ENCODE results near the gene RELN. TPM values are rescaled to one million over a fixed set of nuclear protein-coding genes. Genes with fewer than 3 reads are reported as not detected.
A peak's percentile ranks its signal among the peaks of the same experiment; 100 is the strongest.

RELN gene
- total RNA-seq, 1 experiment from 2014 or later: 0.02 TPM

GRCh38 chr7:103764901-103765300 is 224.6 kb downstream of the RELN start:
- no peaks in the 10 kb centered on the region for H3K4me1 ChIP-seq (ENCODE audit: insufficient read depth, low read length)
- no peak overlapping the region for H3T11ph ChIP-seq (ENCODE audit: low read length)
- no CpG with 5 or more reads among the region's 8 CpGs for WGBS (ENCODE audit: extremely low coverage, insufficient read length, low lambda C conversion rate)
- H4K8ac ChIP-seq (replicated peaks; ENCODE audit: insufficient read length, low read depth, low read length): no peak overlapping the region
- H3K9ac ChIP-seq (ENCODE audit: extremely low read depth, insufficient read length, low read length): no peak overlapping the region
- no peaks in the 10 kb centered on the region for H4K20me1 ChIP-seq (ENCODE audit: control insufficient read depth, insufficient read depth, insufficient read length)
- Mint-ChIP-seq H3K27ac (peak overlapping the region in 2 of 3 experiments; percentile 0 to 23; a peak in 2 of 7 replicates), H3K27me3 (ENCODE audit: low read depth) (peaks cover 2% of the 10 kb centered on the region; the same call in 1 of the 2 replicates), H3K4me3 (no peak overlapping the region), H3K4me1 (peaks cover 22 to 30% of the 10 kb centered on the region in 2 experiments), H3K9me3 (no peaks in the 10 kb centered on the region; a peak in 1 of 5 replicates), H3K36me3 (ENCODE audit: insufficient read depth in 1 of 3, low read depth in 3 of 3) (no peaks in the 10 kb centered on the region)
- H3K27me3 ChIP-seq (ENCODE audit: insufficient read depth, low read length): no peaks in the 10 kb centered on the region
- no peak overlapping the region for H4K91ac ChIP-seq (ENCODE audit: insufficient read length, low read depth, low read length)
- no peak overlapping the region for H2AK5ac ChIP-seq (ENCODE audit: insufficient read length, low read length)
- H3K23me2 ChIP-seq (ENCODE audit: insufficient read length, low read depth, low read length, poor library complexity, severe bottlenecking): no peaks in the 10 kb centered on the region
- no peak overlapping the region for H4K5ac ChIP-seq (ENCODE audit: insufficient read length, low read depth, low read length)
- H3K14ac ChIP-seq (ENCODE audit: insufficient read depth, low read length): no peak overlapping the region
- H3K4me2 ChIP-seq (ENCODE audit: insufficient read depth, insufficient read length, low read length): no peak overlapping the region
- H3K18ac ChIP-seq (ENCODE audit: insufficient read length, low read depth, low read length): no peak overlapping the region
- no peak for TF ChIP-seq CTCF (conservative IDR thresholded peaks at IDR 0.05)
- H2BK12ac ChIP-seq (ENCODE audit: insufficient read length, low read depth, low read length): no peak overlapping the region
- H2BK20ac ChIP-seq (ENCODE audit: low read depth, low read length, poor library complexity, severe bottlenecking): no peak overlapping the region
- no peaks in the 10 kb centered on the region for H3K79me2 ChIP-seq (ENCODE audit: insufficient read depth, low read length)
- no peak overlapping the region for H2BK120ac ChIP-seq (ENCODE audit: low read depth, low read length, poor library complexity, severe bottlenecking)
- H3K23ac ChIP-seq (ENCODE audit: insufficient read length, low read depth, low read length): no peak overlapping the region
- H3K79me1 ChIP-seq (ENCODE audit: insufficient read depth, low read depth, low read length, poor library complexity, severe bottlenecking): no peaks in the 10 kb centered on the region
- no peak overlapping the region for H2BK15ac ChIP-seq (ENCODE audit: low read depth, low read length)
- H3K27ac ChIP-seq (ENCODE audit: insufficient read length, low read depth, low read length): no peak overlapping the region
- no peak overlapping the region for H2BK5ac ChIP-seq (ENCODE audit: insufficient read length, low read length)
- DNase-seq: no peak
- no peak overlapping the region for H2AFZ ChIP-seq (ENCODE audit: low read length)
- no peaks in the 10 kb centered on the region for H3K9me3 ChIP-seq (ENCODE audit: control insufficient read depth, low read depth, low read length)
- H3K4ac ChIP-seq (ENCODE audit: low read depth, low read length): no peak overlapping the region
- H3K56ac ChIP-seq (ENCODE audit: insufficient read length, low read depth, low read length): no peak overlapping the region

Data from H9 (cell line).